ENCODE results near the gene FGFBP2. TPM values are rescaled to one million over a fixed set of nuclear protein-coding genes. Genes with fewer than 3 reads are reported as not detected.

FGFBP2 gene
- polyA plus RNA-seq, 3 donors = 0.22 TPM; not detected in 2

GRCh38 chr4:15971068-15971801 is 8.3 kb upstream of the FGFBP2 start:
- DNase-seq = no peak

- no peak for DNase-seq
Measured at GRCh38 chr4:15968551-15969300, 5.8 kb upstream of the FGFBP2 start.

- no peak for DNase-seq
Measured at GRCh38 chr4:15965325-15965724, 2.4 kb upstream of the FGFBP2 start.

GRCh38 chr4:15964159-15964558 is 1.2 kb upstream of the FGFBP2 start:
- no peak for DNase-seq

GRCh38 chr4:15963576-15963975 is 601 bp upstream of the FGFBP2 start:
- DNase-seq = no peak

- DNase-seq = no peak
Measured at GRCh38 chr4:15961781-15962510, 1.0 kb downstream of the FGFBP2 start.

- DNase-seq = no peak
Measured at GRCh38 chr4:15958562-15958961, 4.4 kb downstream of the FGFBP2 start.

GRCh38 chr4:15956179-15956850 is 6.7 kb downstream of the FGFBP2 start:
- peak; percentile 35 for DNase-seq

GRCh38 chr4:15955670-15956069 is 7.3 kb downstream of the FGFBP2 start:
- no peak for DNase-seq

- no peak for DNase-seq
Measured at GRCh38 chr4:15953625-15954024, 9.3 kb downstream of the FGFBP2 start.

- no peak for DNase-seq
Measured at GRCh38 chr4:15951781-15952180, 11.2 kb downstream of the FGFBP2 start.

GRCh38 chr4:15948826-15949225 is 14.1 kb downstream of the FGFBP2 start:
- DNase-seq = no peak

- DNase-seq = no peak
Measured at GRCh38 chr4:15947684-15948083, 15.3 kb downstream of the FGFBP2 start.

GRCh38 chr4:15945516-15945915 is 17.5 kb downstream of the FGFBP2 start:
- no peak for DNase-seq

- DNase-seq = no peak
Measured at GRCh38 chr4:15944895-15945294, 18.1 kb downstream of the FGFBP2 start.

- no peak for DNase-seq
Measured at GRCh38 chr4:15942283-15942682, 20.7 kb downstream of the FGFBP2 start.

- DNase-seq = no peak
Measured at GRCh38 chr4:15938640-15939039, 24.3 kb downstream of the FGFBP2 start, which contains the start of gene FGFBP1. FGFBP1 (minus strand) TSS chr4:15938740; CDS start chr4:15936632, 2,108 bp downstream.

GRCh38 chr4:15938182-15938581 is 24.8 kb downstream of the FGFBP2 start:
- DNase-seq = no peak

GRCh38 chr4:15936495-15936894 is 26.5 kb downstream of the FGFBP2 start:
- no peak for DNase-seq

GRCh38 chr4:15935504-15936402 is 27.2 kb downstream of the FGFBP2 start:
- DNase-seq = no peak

GRCh38 chr4:15934259-15934658 is 28.7 kb downstream of the FGFBP2 start:
- no peak for DNase-seq
